T1000 (cell line): Measurements from ENCODE around the gene NCKAP5.

ENCODE experiments used
- DNase-seq: peaks from one replicate; lab custom pipeline; 2025; ENCODE audit warnings: mixed read lengths; lab: John Stamatoyannopoulos, UW

NCKAP5 gene

GRCh38 chr2:133085646-133086045, 482.6 kb downstream of the NCKAP5 start:
- DNase-seq = no peak

GRCh38 chr2:133082034-133082433, 486.2 kb downstream of the NCKAP5 start:
- DNase-seq = no peak

GRCh38 chr2:133080822-133081221, 487.4 kb downstream of the NCKAP5 start:
- DNase-seq = no peak

- no peak for DNase-seq
Measured at GRCh38 chr2:133078667-133079411, 489.4 kb downstream of the NCKAP5 start.

GRCh38 chr2:133077269-133077822, 490.9 kb downstream of the NCKAP5 start:
- no peak for DNase-seq

- no peak for DNase-seq
Measured at GRCh38 chr2:133072837-133073694, 495.2 kb downstream of the NCKAP5 start.

- no peak for DNase-seq
Measured at GRCh38 chr2:133063775-133064174, 504.5 kb downstream of the NCKAP5 start.

- no peak for DNase-seq
Measured at GRCh38 chr2:133062931-133063665, 505.2 kb downstream of the NCKAP5 start.

GRCh38 chr2:133061874-133062593, 506.2 kb downstream of the NCKAP5 start:
- no peak for DNase-seq

- no peak for DNase-seq
Measured at GRCh38 chr2:133054297-133054696, 514.0 kb downstream of the NCKAP5 start.

- no peak for DNase-seq
Measured at GRCh38 chr2:133053541-133053940, 514.7 kb downstream of the NCKAP5 start.

- DNase-seq = no peak
Measured at GRCh38 chr2:133045787-133046186, 522.5 kb downstream of the NCKAP5 start.

GRCh38 chr2:133044556-133044955, 523.7 kb downstream of the NCKAP5 start:
- no peak for DNase-seq

GRCh38 chr2:133040170-133040569, 528.1 kb downstream of the NCKAP5 start:
- DNase-seq = no peak

- no peak for DNase-seq
Measured at GRCh38 chr2:133039531-133039930, 528.7 kb downstream of the NCKAP5 start.

GRCh38 chr2:133026536-133027177, 541.6 kb downstream of the NCKAP5 start:
- DNase-seq = no peak

- DNase-seq = no peak
Measured at GRCh38 chr2:133025004-133025403, 543.3 kb downstream of the NCKAP5 start.

- no peak for DNase-seq
Measured at GRCh38 chr2:133012847-133013734, 555.2 kb downstream of the NCKAP5 start.

GRCh38 chr2:133004623-133005022, 563.6 kb downstream of the NCKAP5 start:
- DNase-seq = no peak

GRCh38 chr2:132999421-132999820, 568.8 kb downstream of the NCKAP5 start:
- no peak for DNase-seq
